Neural crest cell (in vitro differentiated cells): ENCODE results near the gene VWC2. TPM values are rescaled to one million over a fixed set of nuclear protein-coding genes. Genes with fewer than 3 reads are reported as not detected.

ENCODE experiments used
- DNase-seq: peaks from one replicate; pipeline ENCODE4 v3.0.0; 2021; ENCODE audit warnings: low read depth, mixed read lengths, low spot score
- H3K27ac Mint-ChIP-seq: one replicate; pipeline ENCODE4 v1.8.0; 2021; ENCODE audit warnings: mild to moderate bottlenecking, mixed read lengths; ENCODE audit not compliant: unreplicated experiment
- H3K27me3 Mint-ChIP-seq: 2 replicates; pipeline ENCODE4 v1.8.0; 2021; ENCODE audit warnings: low read depth, mild to moderate bottlenecking, mixed read lengths
- H3K36me3 Mint-ChIP-seq: 2 replicates; pipeline ENCODE4 v1.8.0; 2021; ENCODE audit warnings: low read depth, mild to moderate bottlenecking, mixed read lengths
- H3K4me1 Mint-ChIP-seq: 2 replicates; pipeline ENCODE4 v1.8.0; 2021; ENCODE audit warnings: mixed read lengths
- H3K4me3 Mint-ChIP-seq: one replicate; pipeline ENCODE4 v1.8.0; 2021; ENCODE audit warnings: mild to moderate bottlenecking, mixed read lengths
- H3K9me3 Mint-ChIP-seq: 2 replicates; pipeline ENCODE4 v1.8.0; 2021; ENCODE audit warnings: mixed read lengths
- CTCF ChIP-seq: fragments of 200-600 bp; sonication (generic); conservative IDR thresholded peaks from 2 replicates; pipeline ENCODE4 v1.5.0; 2021; ENCODE audit warnings: antibody characterized with exemption, mild to moderate bottlenecking
- total RNA-seq: library from RNA; stranded (reverse); gene quantifications from 2 replicates; pipeline ENCODE4 v1.2.1, GENCODE V29; 2021

VWC2 gene
- total RNA-seq, 1 donor from 2014 or later: not detected

GRCh38 chr7:49803812-49804211, 30.4 kb downstream of the VWC2 start:
- no peak overlapping the region for H3K27ac Mint-ChIP-seq

GRCh38 chr7:49805371-49806007, 32.1 kb downstream of the VWC2 start:
- no peak for DNase-seq
- no peak for TF ChIP-seq CTCF
- Mint-ChIP-seq H3K9me3 (no peaks in the 10 kb centered on the region), H3K27me3 (no peaks in the 10 kb centered on the region), H3K27ac (no peak overlapping the region), H3K4me1 (no peaks in the 10 kb centered on the region), H3K36me3 (no peaks in the 10 kb centered on the region), H3K4me3 (no peak overlapping the region)

More at GRCh38 chr7:49803812-49804211, 30.4 kb downstream of the VWC2 start:
- H3K4me1 Mint-ChIP-seq: no peaks in the 10 kb centered on the region
- no peak overlapping the region for H3K4me3 Mint-ChIP-seq
- H3K9me3 Mint-ChIP-seq: no peaks in the 10 kb centered on the region
- no peaks in the 10 kb centered on the region for H3K27me3 Mint-ChIP-seq
- no peak for DNase-seq
- no peaks in the 10 kb centered on the region for H3K36me3 Mint-ChIP-seq
- no peak for TF ChIP-seq CTCF

- Mint-ChIP-seq H3K36me3 (no peaks in the 10 kb centered on the region), H3K9me3 (no peaks in the 10 kb centered on the region), H3K27me3 (no peaks in the 10 kb centered on the region), H3K4me3 (no peak overlapping the region), H3K4me1 (no peaks in the 10 kb centered on the region), H3K27ac (no peak overlapping the region)
- no peak for DNase-seq
- TF ChIP-seq CTCF: no peak
Measured at GRCh38 chr7:49812534-49812933, 39.1 kb downstream of the VWC2 start.

GRCh38 chr7:49817279-49817678, 43.8 kb downstream of the VWC2 start:
- Mint-ChIP-seq H3K4me1 (no peaks in the 10 kb centered on the region), H3K36me3 (no peaks in the 10 kb centered on the region), H3K27me3 (peaks cover 2% of the 10 kb centered on the region), H3K4me3 (no peak overlapping the region), H3K27ac (no peak overlapping the region), H3K9me3 (no peaks in the 10 kb centered on the region)
- TF ChIP-seq CTCF: no peak
- no peak for DNase-seq

GRCh38 chr7:49821181-49821580, 47.7 kb downstream of the VWC2 start:
- TF ChIP-seq CTCF: no peak
- Mint-ChIP-seq H3K27me3 (peaks cover 7% of the 10 kb centered on the region), H3K9me3 (no peaks in the 10 kb centered on the region), H3K4me3 (no peak overlapping the region), H3K27ac (no peak overlapping the region), H3K36me3 (no peaks in the 10 kb centered on the region), H3K4me1 (no peaks in the 10 kb centered on the region)
- no peak for DNase-seq
